Kidney (tissue), 14 donors: ENCODE measurements around the gene SAMD3. TPM values are rescaled to one million over a fixed set of nuclear protein-coding genes. Genes with fewer than 3 reads are reported as not detected.

Experiments used
- DNase-seq, 5 donors: peaks; one replicate each; pipeline ENCODE4 v3.0.0-alpha.2; 2013 to 2020
- FAIRE-seq: peaks from 2 replicates; lab custom pipeline; 2012; peaks lifted over from hg19 to GRCh38; lab: Jason Lieb, UNC
- H3K27ac ChIP-seq, 2 donors: one replicate each; pipeline ENCODE4 v1.7.0; 2013; ENCODE audit warnings: low read depth in 2 of 2, low read length in 2 of 2, inconsistent platforms in 1 of 2
- H3K27me3 ChIP-seq: one replicate; pipeline ENCODE4 v1.7.1; 2013; ENCODE audit warnings: low read length, inconsistent platforms; ENCODE audit not compliant: control insufficient read depth, insufficient read depth
- H3K36me3 ChIP-seq, 3 donors: one replicate each; pipeline versions ENCODE4 v1.7.0 to v1.7.1; 2013; ENCODE audit warnings: low read length in 3 of 3, control low read depth in 1 of 3, inconsistent platforms in 1 of 3; ENCODE audit not compliant: insufficient read depth in 3 of 3, control insufficient read depth in 2 of 3
- H3K4me1 ChIP-seq, 3 donors: one replicate each; pipeline versions ENCODE4 v1.7.0 to v1.7.1; 2013; ENCODE audit warnings: low read length in 3 of 3, inconsistent platforms in 1 of 3, low read depth in 1 of 3; ENCODE audit not compliant: control insufficient read depth in 2 of 3, insufficient read depth in 2 of 3
- H3K4me3 ChIP-seq, 3 donors: one replicate each; pipeline versions ENCODE4 v1.7.0 to v1.8.1; 2013; ENCODE audit warnings: low read length in 3 of 3, control low read depth in 1 of 3, inconsistent platforms in 1 of 3
- H3K9ac ChIP-seq, 3 donors: one replicate each; pipeline versions ENCODE4 v1.7.0 to v1.7.1; 2013; ENCODE audit warnings: low read length in 3 of 3, control low read depth in 1 of 3, inconsistent platforms in 1 of 3
- H3K9me3 ChIP-seq, 3 donors: one replicate each; pipeline versions ENCODE4 v1.7.0 to v1.7.1; 2013; ENCODE audit warnings: low read length in 3 of 3, control low read depth in 1 of 3, inconsistent platforms in 1 of 3; ENCODE audit not compliant: control insufficient read depth in 2 of 3, insufficient read depth in 1 of 3
- intact Hi-C: fragments of 100-400 bp; cut with DNase I; formaldehyde crosslinking; loops from one replicate; pipeline ENCODE4 v1.11.1; 2022
- polyA plus RNA-seq: library from polyadenylated mRNA; stranded (reverse); fragments of 350-450 nt; fragmentation: Illumina TruSeq; extraction: RNeasy Lipid Tissue Mini Kit (QIAGEN cat#74804); gene quantifications from one replicate; pipeline ENCODE4 v1.2.3, GENCODE V29; 2014; ENCODE audit warnings: low read depth, low replicate concordance; ENCODE audit not compliant: insufficient read depth
- total RNA-seq: library from RNA; stranded (reverse); fragmentation: NEBNext Ultra II Directional; extraction: Animal tissue kit (Norgen Biotek cat#: 25700); gene quantifications from one replicate; pipeline ENCODE4 v1.2.1, GENCODE V29; 2021
- TF ChIP-seq, protein P1 (sequence below): IDR thresholded peaks from 3 replicates; pipeline ENCODE4 v1.5.1; 2012; ENCODE audit warnings: mild to moderate bottlenecking, moderate library complexity, borderline replicate concordance; ENCODE audit not compliant: insufficient read depth; ENCODE audit errors: extremely low read depth
- donor health status: control.
- donor health status: control.
- donor health status: control.
- donor health status: control.
- donor health status: control.
- donor health status: DM: yes; HTN: yes; CAD: no.
- donor health status: Normal renal cell carcinoma (clear cell type).

The SAMD3 gene
- total and polyA plus RNA-seq, 2 donors from 2014 or later, result 1.1 to 3.5 TPM

DNA sequence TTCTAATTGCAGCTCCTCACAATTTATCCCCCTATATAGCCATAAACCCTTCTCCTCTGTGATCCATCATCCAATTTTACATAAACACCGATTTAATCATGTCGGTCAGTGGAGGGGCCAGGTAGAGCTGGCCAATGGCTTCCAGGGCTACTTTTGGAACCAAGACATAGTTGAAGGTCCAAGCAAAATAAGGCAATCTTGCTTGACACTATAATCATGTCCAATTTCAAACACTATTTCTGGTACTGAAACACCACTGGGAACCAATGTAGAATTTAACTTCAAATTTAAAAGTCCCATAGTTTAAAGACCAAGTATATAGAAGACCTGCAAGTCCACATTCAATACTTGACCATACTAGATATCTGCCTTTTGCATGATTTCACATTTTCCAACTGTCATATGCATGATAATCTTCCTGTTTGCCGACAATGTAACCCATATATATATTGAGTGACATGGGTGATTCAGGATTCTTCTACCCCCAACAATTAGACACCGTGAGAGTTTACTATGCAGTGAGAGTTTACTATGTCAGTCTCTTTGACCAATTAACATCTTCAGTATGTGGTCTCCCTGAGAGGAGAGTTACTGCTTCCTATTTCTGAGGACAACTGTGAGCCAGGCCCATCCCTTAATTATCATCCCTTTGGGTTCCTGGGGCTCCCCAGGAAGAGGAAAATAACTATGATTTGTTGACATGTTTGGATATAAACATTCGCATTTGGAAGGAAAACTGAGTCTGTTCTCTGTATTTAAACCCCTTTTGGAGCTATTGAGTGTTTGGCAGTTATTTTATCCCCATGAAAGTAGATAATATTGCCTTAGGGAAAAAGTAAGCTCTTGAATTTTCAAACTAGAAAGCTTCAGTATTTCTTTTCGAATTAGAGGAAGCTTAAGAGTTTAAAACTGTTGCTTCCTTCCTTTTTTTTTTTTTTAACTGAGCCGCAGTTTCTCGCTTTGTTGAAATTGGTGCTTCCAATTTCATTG is 31.8 kb downstream of the SAMD3 start:
- FAIRE-seq (no peak), DNase-seq (no peak)

DNA sequence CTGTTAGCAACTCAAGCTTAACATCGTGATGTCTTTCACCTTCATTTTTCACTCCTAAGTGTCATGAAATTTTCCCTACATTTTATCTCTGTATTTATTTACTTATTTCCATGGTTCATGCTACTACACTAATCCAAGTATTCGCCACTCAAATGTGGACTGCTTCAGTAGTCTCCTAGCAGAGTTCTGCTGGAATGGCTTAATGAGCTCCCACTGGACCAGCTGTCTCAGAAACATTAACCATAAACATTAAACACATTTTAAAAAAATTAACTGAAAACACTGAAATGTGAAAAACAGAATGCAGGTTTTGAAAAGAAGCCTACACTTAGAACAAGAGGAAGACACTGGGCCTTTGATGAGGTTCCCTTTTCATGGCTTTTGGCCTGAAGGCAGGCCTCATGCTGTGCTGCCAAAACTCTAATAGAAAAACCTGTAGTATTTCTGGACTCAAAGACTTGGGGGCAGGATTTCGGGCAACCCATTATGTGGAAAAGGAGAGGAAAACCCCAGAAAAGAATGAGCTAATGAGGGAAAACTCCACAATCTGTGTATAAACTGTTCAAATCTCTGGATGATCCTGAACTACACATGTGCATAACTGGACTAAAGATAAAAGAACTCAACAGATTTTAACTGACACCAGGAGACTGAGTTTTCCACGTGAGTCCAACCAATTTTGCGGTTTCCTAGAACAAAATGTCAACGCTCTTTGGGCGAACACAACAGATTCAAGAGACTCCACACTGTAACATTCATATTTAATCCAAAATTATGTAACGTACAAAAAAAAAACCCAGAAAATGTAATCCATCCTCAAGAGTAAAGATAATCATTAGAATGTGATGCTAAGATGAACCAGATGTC is 33.0 kb downstream of the SAMD3 start:
- H3K27me3 ChIP-seq, result no peaks in the 10 kb centered on the region
- FAIRE-seq (no peak), DNase-seq (no peak)
- H3K9me3 ChIP-seq, result no peaks in the 10 kb centered on the region
- H3K9ac ChIP-seq, result no peak overlapping the region
- H3K36me3 ChIP-seq, result no peaks in the 10 kb centered on the region
- no peak overlapping the region for H3K27ac ChIP-seq
- no peak overlapping the region for H3K4me3 ChIP-seq
- intact Hi-C loops, result no loop called here
- no peaks in the 10 kb centered on the region for H3K4me1 ChIP-seq
- TF ChIP-seq, protein P1, sequence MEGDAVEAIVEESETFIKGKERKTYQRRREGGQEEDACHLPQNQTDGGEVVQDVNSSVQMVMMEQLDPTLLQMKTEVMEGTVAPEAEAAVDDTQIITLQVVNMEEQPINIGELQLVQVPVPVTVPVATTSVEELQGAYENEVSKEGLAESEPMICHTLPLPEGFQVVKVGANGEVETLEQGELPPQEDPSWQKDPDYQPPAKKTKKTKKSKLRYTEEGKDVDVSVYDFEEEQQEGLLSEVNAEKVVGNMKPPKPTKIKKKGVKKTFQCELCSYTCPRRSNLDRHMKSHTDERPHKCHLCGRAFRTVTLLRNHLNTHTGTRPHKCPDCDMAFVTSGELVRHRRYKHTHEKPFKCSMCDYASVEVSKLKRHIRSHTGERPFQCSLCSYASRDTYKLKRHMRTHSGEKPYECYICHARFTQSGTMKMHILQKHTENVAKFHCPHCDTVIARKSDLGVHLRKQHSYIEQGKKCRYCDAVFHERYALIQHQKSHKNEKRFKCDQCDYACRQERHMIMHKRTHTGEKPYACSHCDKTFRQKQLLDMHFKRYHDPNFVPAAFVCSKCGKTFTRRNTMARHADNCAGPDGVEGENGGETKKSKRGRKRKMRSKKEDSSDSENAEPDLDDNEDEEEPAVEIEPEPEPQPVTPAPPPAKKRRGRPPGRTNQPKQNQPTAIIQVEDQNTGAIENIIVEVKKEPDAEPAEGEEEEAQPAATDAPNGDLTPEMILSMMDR, result no peak

More for the DNA sequence above, 31.8 kb downstream of the SAMD3 start:
- Histone ChIP-seq H3K27me3 (no peaks in the 10 kb centered on the region), H3K36me3 (no peaks in the 10 kb centered on the region), H3K4me3 (no peak overlapping the region), H3K9ac (no peak overlapping the region), H3K4me1 (no peaks in the 10 kb centered on the region), H3K9me3 (no peaks in the 10 kb centered on the region), H3K27ac (no peak overlapping the region)
- TF ChIP-seq, protein P1, result no peak
- intact Hi-C loops, result no loop called here

DNA sequence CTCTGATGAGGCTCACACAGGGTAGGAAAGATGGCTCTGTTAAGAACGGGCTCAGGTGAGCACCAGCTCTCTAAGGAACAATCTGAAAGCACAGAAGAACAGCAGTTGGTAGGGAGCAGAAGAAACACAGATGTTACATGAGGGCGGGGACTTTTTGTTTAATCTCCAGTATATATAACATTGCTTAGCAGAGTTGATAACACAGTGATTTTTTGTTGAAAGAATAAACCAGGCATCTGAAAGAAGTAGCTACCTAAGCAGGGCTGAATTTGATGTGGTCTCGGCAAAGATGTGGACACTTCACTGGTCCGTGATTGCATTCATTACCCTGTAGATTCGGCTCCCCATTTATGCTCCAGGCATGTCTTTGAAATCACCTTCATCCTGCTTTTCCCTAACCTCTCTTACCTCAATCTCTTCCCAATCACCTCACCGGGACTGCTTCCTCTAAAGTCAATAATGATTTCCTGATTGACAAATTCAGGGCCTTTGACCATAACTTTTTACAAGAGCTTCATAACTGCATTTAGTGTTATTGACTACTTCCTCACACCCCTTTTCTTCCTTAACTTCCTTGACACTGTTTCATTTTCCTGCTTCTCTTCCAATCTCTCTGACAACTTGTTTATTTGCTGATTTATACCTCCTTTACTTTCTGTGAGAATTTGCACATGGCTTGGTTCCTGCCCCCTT is 34.4 kb downstream of the SAMD3 start:
- TF ChIP-seq, protein P1, result no peak
- H3K4me1 ChIP-seq, result no peaks in the 10 kb centered on the region
- no peaks in the 10 kb centered on the region for H3K9me3 ChIP-seq
- intact Hi-C loops, result no loop called here
- H3K9ac ChIP-seq, result no peak overlapping the region
- no peak for FAIRE-seq
- H3K4me3 ChIP-seq, result no peak overlapping the region
- no peaks in the 10 kb centered on the region for H3K36me3 ChIP-seq
- no peak overlapping the region for H3K27ac ChIP-seq
- H3K27me3 ChIP-seq, result no peaks in the 10 kb centered on the region
- no peak for DNase-seq
